HG02678 (cell line): ENCODE measurements around the gene POLR2L.

ENCODE experiments used
- ATAC-seq: cut with Tn5 transposase; IDR thresholded peaks from one replicate; pipeline ENCODE4 v1.9.1; 2021; ENCODE audit warnings: mild to moderate bottlenecking, moderate library complexity; ENCODE audit not compliant: unreplicated experiment

POLR2L gene

GRCh38 chr11:869399-870126 lies 27.2 kb upstream of the POLR2L start:
- no peak for ATAC-seq

GRCh38 chr11:868802-869201 lies 26.5 kb upstream of the POLR2L start:
- no peak for ATAC-seq

- ATAC-seq: no peak
These were observed 26.1 kb upstream of the POLR2L start for GRCh38 chr11:868394-868793.

- ATAC-seq: no peak
These were observed 25.6 kb upstream of the POLR2L start for GRCh38 chr11:867856-868358.

GRCh38 chr11:866481-866880 lies 24.2 kb upstream of the POLR2L start:
- ATAC-seq: no peak

GRCh38 chr11:865462-866430 lies 23.4 kb upstream of the POLR2L start:
- ATAC-seq: no peak

- ATAC-seq: no peak
These were observed 22.6 kb upstream of the POLR2L start for GRCh38 chr11:864898-865297.

- ATAC-seq: no peak
These were observed 21.8 kb upstream of the POLR2L start for GRCh38 chr11:863910-864827.

GRCh38 chr11:863023-863909 lies 20.9 kb upstream of the POLR2L start:
- ATAC-seq: no peak

GRCh38 chr11:862696-863022 lies 20.3 kb upstream of the POLR2L start:
- no peak for ATAC-seq

- ATAC-seq: no peak
These were observed 19.8 kb upstream of the POLR2L start for GRCh38 chr11:862081-862661.

GRCh38 chr11:861105-861479 lies 18.8 kb upstream of the POLR2L start:
- ATAC-seq: no peak

- no peak for ATAC-seq
These were observed 18.1 kb upstream of the POLR2L start for GRCh38 chr11:860234-861104.

- no peak for ATAC-seq
These were observed 17.2 kb upstream of the POLR2L start for GRCh38 chr11:859394-860131.

- no peak for ATAC-seq
These were observed 16.5 kb upstream of the POLR2L start for GRCh38 chr11:858762-859339.

GRCh38 chr11:858053-858761 lies 15.9 kb upstream of the POLR2L start:
- ATAC-seq: no peak

GRCh38 chr11:856397-856796 lies 14.1 kb upstream of the POLR2L start:
- ATAC-seq: no peak
